HG03159 (cell line): ENCODE data around the gene C10orf71.

ENCODE experiments used
- ATAC-seq: cut with Tn5 transposase; IDR thresholded peaks from one replicate; pipeline ENCODE4 v1.9.1; 2021; ENCODE audit warnings: mild to moderate bottlenecking, moderate library complexity; ENCODE audit not compliant: unreplicated experiment

Gene C10orf71

DNA sequence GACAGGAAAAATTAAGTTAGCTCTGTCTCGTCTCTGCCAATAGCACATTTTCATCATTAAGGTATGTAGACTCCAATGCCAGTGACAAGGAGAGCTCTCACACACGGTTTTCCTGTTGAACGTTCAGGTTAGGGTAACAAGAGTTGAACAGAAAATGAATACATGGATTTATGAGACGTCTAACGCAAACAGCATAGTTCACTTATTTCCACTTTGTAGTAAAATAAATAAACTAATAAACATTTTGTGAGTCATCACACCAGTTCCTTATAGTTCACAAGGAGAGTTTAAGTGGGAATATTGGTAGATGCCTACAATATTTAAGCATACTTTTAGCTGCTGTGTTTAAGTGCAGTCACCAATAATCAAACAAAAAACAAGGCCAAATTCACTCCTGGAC lies 75.8 kb downstream of the C10orf71 start:
- ATAC-seq: no peak

DNA sequence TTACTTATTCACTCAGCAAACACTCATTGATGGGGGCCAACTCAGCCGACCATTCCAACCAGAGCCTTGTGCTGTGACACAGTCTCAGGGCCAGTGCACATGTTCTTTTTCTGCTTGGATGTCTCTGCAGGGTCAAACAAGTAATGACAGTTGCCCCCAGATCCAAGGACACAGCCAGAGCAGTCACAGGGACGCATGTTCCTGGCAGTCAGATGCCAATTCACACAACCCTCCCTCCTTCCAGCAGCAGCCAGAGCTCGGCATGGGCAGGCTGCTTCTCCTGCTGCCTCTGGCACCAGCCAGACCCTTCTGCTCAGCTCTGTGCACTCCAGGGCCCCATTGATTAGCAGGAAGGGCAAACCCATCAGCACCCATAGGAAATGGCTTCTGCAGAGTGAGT lies 76.6 kb downstream of the C10orf71 start:
- ATAC-seq: no peak
